HL-60 (cell line): ENCODE results near the gene TEX52.

ENCODE experiments used
- DNase-seq, 2 experiments: peaks; one replicate each; pipeline ENCODE4 v3.0.0-alpha.2; 2010 to 2020; ENCODE audit warnings: low read depth in 1 of 2, low spot score in 1 of 2
- H3K27ac ChIP-seq: fragments of 250-450 bp; sonication (Bioruptor Pico); replicated peaks from 2 replicates; pipeline ENCODE4 v1.5.1; 2020; ENCODE audit warnings: mild to moderate bottlenecking, moderate library complexity
- H3K27me3 ChIP-seq: fragments of 250-450 bp; sonication (Bioruptor Pico); 2 replicates; pipeline ENCODE4 v1.5.1; 2021; ENCODE audit warnings: mild to moderate bottlenecking, moderate library complexity; ENCODE audit not compliant: insufficient read depth, poor library complexity, severe bottlenecking
- H3K4me3 ChIP-seq: replicated peaks from 2 replicates; pipeline ENCODE4 v1.5.1; 2011; ENCODE audit warnings: mild to moderate bottlenecking, control low read depth, low read length; ENCODE audit not compliant: insufficient read depth
- GABPA ChIP-seq: IDR thresholded peaks from 2 replicates; pipeline ENCODE4 v1.6.1; 2012; ENCODE audit warnings: low read depth
- POLR2AphosphoS5 ChIP-seq: IDR thresholded peaks from 2 replicates; pipeline ENCODE4 v1.6.1; 2012; ENCODE audit warnings: low read depth
- SPI1 ChIP-seq: IDR thresholded peaks from 2 replicates; pipeline ENCODE4 v1.6.1; 2012; ENCODE audit warnings: low read depth, mild to moderate bottlenecking, borderline replicate concordance
- TF ChIP-seq, protein P1 (sequence below): IDR thresholded peaks from 2 replicates; pipeline ENCODE4 v1.6.1; 2012; ENCODE audit warnings: low read depth; ENCODE audit not compliant: insufficient replicate concordance
- TF ChIP-seq, protein P2 (sequence below): IDR thresholded peaks from one replicate; pipeline ENCODE4 v1.5.1; 2011; ENCODE audit warnings: low read length, control low read depth, inconsistent platforms; ENCODE audit not compliant: insufficient read depth

The TEX52 gene

DNA sequence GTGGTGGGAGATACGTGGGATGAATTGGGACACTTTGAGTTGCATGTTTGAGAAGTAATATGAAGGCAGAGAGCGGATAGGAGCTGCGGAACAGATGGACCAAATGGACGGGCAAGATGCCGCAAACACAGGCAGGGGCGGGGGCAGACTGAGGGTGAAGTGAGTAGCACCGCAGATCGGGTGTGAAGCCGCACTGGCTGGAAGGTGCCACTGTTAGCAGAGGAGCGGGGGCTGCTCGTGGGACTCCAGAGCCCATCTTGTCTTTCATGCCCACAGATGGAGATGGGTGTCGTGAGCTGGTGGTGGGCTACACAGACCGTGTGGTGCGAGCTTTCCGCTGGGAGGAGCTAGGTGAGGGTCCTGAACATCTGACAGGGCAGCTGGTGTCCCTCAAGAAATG lies 37.0 kb downstream of the TEX52 start:
- DNase-seq: no peak

DNA sequence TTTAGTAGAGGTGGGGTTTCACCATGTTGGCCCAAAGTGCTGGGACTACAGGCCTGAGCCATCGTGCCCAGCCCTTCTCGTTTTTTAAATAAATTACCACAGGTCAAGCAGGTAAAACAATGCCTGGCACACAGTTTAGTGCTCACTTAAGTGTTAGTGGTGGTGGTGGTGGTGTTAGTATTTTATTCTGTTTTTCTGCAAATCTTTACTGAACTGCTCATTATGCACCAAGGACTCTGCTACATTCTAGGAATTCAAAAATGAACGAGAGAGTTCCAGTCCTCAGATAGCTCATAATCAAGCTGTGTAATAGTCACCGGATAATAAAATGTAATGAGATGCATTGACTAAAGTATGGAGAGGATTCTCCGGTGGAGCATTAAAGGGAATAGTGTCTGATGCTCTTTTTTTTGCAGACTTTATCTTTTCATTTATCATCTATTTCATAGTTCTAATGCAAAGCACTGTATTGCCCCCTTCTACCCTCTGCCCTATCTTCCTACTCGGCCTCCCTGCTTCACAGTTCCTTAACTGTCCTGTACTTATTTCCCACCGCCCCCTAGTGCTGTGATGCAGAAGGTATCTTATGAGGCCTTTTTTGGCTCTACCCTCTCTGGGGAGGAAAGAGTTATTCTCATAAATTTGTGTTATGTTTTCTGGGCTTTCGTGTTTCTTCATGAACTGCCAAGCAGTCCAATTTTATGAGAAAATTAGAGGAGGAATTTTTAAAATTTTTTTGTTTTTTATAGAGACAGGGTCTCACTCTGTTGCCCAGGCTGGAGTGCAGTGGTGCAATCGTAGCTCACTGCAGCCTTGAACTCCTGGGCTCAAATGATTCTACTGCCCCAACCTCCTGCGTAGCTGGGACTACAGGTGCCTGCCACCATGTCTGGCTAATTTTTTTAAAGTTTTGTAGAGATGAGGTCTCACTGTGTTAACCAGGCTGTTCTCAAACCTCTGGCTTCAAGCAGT lies 43.3 kb downstream of the TEX52 start:
- TF ChIP-seq, protein P1, sequence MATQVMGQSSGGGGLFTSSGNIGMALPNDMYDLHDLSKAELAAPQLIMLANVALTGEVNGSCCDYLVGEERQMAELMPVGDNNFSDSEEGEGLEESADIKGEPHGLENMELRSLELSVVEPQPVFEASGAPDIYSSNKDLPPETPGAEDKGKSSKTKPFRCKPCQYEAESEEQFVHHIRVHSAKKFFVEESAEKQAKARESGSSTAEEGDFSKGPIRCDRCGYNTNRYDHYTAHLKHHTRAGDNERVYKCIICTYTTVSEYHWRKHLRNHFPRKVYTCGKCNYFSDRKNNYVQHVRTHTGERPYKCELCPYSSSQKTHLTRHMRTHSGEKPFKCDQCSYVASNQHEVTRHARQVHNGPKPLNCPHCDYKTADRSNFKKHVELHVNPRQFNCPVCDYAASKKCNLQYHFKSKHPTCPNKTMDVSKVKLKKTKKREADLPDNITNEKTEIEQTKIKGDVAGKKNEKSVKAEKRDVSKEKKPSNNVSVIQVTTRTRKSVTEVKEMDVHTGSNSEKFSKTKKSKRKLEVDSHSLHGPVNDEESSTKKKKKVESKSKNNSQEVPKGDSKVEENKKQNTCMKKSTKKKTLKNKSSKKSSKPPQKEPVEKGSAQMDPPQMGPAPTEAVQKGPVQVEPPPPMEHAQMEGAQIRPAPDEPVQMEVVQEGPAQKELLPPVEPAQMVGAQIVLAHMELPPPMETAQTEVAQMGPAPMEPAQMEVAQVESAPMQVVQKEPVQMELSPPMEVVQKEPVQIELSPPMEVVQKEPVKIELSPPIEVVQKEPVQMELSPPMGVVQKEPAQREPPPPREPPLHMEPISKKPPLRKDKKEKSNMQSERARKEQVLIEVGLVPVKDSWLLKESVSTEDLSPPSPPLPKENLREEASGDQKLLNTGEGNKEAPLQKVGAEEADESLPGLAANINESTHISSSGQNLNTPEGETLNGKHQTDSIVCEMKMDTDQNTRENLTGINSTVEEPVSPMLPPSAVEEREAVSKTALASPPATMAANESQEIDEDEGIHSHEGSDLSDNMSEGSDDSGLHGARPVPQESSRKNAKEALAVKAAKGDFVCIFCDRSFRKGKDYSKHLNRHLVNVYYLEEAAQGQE: no peak
- TF ChIP-seq SPI1: no peak
- TF ChIP-seq GABPA: no peak
- TF ChIP-seq, protein P2, sequence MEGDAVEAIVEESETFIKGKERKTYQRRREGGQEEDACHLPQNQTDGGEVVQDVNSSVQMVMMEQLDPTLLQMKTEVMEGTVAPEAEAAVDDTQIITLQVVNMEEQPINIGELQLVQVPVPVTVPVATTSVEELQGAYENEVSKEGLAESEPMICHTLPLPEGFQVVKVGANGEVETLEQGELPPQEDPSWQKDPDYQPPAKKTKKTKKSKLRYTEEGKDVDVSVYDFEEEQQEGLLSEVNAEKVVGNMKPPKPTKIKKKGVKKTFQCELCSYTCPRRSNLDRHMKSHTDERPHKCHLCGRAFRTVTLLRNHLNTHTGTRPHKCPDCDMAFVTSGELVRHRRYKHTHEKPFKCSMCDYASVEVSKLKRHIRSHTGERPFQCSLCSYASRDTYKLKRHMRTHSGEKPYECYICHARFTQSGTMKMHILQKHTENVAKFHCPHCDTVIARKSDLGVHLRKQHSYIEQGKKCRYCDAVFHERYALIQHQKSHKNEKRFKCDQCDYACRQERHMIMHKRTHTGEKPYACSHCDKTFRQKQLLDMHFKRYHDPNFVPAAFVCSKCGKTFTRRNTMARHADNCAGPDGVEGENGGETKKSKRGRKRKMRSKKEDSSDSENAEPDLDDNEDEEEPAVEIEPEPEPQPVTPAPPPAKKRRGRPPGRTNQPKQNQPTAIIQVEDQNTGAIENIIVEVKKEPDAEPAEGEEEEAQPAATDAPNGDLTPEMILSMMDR: peak; percentile 62
- TF ChIP-seq POLR2AphosphoS5: no peak
- peak overlapping the region; percentile 95 for H3K27ac ChIP-seq
- DNase-seq: peak in 1 of 2 experiments; percentile 83
- no peaks in the 10 kb centered on the region for H3K27me3 ChIP-seq
- peak overlapping the region; percentile 71 for H3K4me3 ChIP-seq

More for the DNA sequence above, 37.0 kb downstream of the TEX52 start:
- TF ChIP-seq GABPA (no peak), POLR2AphosphoS5 (no peak)
- TF ChIP-seq, protein P2: no peak
- TF ChIP-seq, protein P1: no peak
- no peak overlapping the region for H3K4me3 ChIP-seq
- H3K27me3 ChIP-seq: no peaks in the 10 kb centered on the region
- no peak overlapping the region for H3K27ac ChIP-seq

GRCh38 chr12:2812290-2813213 lies 44.3 kb downstream of the TEX52 start, which contains the start of gene ITFG2:
Gene ITFG2, plus strand, starts transcription at chr12:2812668. Its CDS starts 93 bp downstream, at chr12:2812761.
- H3K27me3 ChIP-seq: no peaks in the 10 kb centered on the region
- H3K4me3 ChIP-seq: peak within 1 kb of the TSS; percentile 71
- H3K27ac ChIP-seq: peak within 1 kb of the TSS; percentile 95
- TF ChIP-seq, protein P2: no peak
- TF ChIP-seq POLR2AphosphoS5: peak; percentile 99
- peak; percentile 86 for TF ChIP-seq GABPA
- TF ChIP-seq, protein P1: peak; percentile 78
- peak; percentile 74 for TF ChIP-seq SPI1
- peak; percentile 96 to 99 for DNase-seq
